ENCODE results near the gene CLSTN2.

DNA sequence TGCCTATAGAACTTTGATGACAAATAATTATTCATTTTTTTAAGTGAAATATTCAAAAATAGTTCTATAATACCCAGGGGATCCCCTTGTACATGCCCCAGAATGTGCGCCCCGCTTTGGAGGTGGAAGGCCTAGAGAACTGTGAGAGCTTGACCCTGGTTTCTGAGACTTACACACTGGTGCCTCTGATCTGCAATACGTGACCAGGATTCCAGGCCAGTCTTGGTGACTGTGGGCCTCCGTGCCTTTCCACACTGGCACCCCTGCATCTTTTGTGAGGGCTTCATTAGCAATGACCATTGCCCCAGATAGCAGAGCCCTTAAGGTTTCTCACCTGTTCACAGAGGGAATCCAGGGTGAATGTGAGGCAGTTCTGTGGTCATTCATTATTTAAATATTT is 44.0 kb downstream of the CLSTN2 start:
- TF ChIP-seq RAD21 (IDR thresholded peaks at IDR 0.05) (no peak), YY1 (IDR thresholded peaks at IDR 0.05) (no peak), GABPA (IDR thresholded peaks at IDR 0.05 in 1 of 2, conservative IDR thresholded peaks at IDR 0.05 in 1 of 2) (no peak), HNF4A (conservative IDR thresholded peaks at IDR 0.05) (no peak), FOXA1 (IDR thresholded peaks at IDR 0.05) (no peak), SP1 (IDR thresholded peaks at IDR 0.05) (no peak)
- TF ChIP-seq, protein P1, sequence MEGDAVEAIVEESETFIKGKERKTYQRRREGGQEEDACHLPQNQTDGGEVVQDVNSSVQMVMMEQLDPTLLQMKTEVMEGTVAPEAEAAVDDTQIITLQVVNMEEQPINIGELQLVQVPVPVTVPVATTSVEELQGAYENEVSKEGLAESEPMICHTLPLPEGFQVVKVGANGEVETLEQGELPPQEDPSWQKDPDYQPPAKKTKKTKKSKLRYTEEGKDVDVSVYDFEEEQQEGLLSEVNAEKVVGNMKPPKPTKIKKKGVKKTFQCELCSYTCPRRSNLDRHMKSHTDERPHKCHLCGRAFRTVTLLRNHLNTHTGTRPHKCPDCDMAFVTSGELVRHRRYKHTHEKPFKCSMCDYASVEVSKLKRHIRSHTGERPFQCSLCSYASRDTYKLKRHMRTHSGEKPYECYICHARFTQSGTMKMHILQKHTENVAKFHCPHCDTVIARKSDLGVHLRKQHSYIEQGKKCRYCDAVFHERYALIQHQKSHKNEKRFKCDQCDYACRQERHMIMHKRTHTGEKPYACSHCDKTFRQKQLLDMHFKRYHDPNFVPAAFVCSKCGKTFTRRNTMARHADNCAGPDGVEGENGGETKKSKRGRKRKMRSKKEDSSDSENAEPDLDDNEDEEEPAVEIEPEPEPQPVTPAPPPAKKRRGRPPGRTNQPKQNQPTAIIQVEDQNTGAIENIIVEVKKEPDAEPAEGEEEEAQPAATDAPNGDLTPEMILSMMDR (IDR thresholded peaks at IDR 0.05; ENCODE audit: low read depth, low read length, missing input control), result no peak
- TF ChIP-seq, protein P2, sequence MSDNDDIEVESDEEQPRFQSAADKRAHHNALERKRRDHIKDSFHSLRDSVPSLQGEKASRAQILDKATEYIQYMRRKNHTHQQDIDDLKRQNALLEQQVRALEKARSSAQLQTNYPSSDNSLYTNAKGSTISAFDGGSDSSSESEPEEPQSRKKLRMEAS (IDR thresholded peaks at IDR 0.05), result no peak
